ENCODE measurements around the gene CIART. TPM values are rescaled to one million over a fixed set of nuclear protein-coding genes. Genes with fewer than 3 reads are reported as not detected.
"Not testable (repeated sequence)": the region's sequence is repeated elsewhere in the genome, so short reads cannot be mapped to it uniquely, and the experiment has no call there.

CIART gene
- total RNA-seq, 1 donor from 2014 or later, result 2.1 TPM

- DNase-seq, result no peak
These were observed 21.0 kb upstream of the CIART start for GRCh38 chr1:150261367-150261766.

- DNase-seq, result no peak
These were observed 19.7 kb upstream of the CIART start for GRCh38 chr1:150262388-150263320.

GRCh38 chr1:150263549-150263948, 18.8 kb upstream of the CIART start:
- no peak for DNase-seq

- DNase-seq, result no peak
These were observed 14.5 kb upstream of the CIART start for GRCh38 chr1:150267896-150268295.

GRCh38 chr1:150268340-150268704, 14.0 kb upstream of the CIART start:
- no peak for DNase-seq

- DNase-seq, result peak; percentile 97
These were observed 13.5 kb upstream of the CIART start, which contains the start of gene APH1A for GRCh38 chr1:150268705-150269403. APH1A (minus strand) TSS chr1:150269016; CDS start chr1:150268810, 206 bp downstream.

- no peak for DNase-seq
These were observed 12.9 kb upstream of the CIART start for GRCh38 chr1:150269451-150269850.

GRCh38 chr1:150271291-150271959, 10.9 kb upstream of the CIART start:
- DNase-seq, result no peak

GRCh38 chr1:150273311-150273710, 9.0 kb upstream of the CIART start:
- no peak for DNase-seq

- no peak for DNase-seq
These were observed 2.1 kb upstream of the CIART start for GRCh38 chr1:150280138-150280707.

- peak; percentile 40 for DNase-seq
These were observed 1.1 kb upstream of the CIART start for GRCh38 chr1:150281221-150281757.

- no peak for DNase-seq
These were observed 204 bp downstream of the CIART start for GRCh38 chr1:150282558-150282958.

- DNase-seq, result no peak
These were observed 906 bp downstream of the CIART start for GRCh38 chr1:150283260-150283659.

- no peak for DNase-seq
These were observed 6.0 kb downstream of the CIART start for GRCh38 chr1:150288382-150288781.

GRCh38 chr1:150288822-150289221, 6.5 kb downstream of the CIART start:
- DNase-seq, result no peak

GRCh38 chr1:150293433-150294253, 11.3 kb downstream of the CIART start, which contains the start of gene MRPS21:
MRPS21 (plus strand) TSS chr1:150293861; CDS start chr1:150294367, 506 bp downstream.
- DNase-seq, result peak; percentile 94

GRCh38 chr1:150295476-150295875, 13.1 kb downstream of the CIART start:
- DNase-seq, result no peak

GRCh38 chr1:150299716-150300115, 17.4 kb downstream of the CIART start:
- DNase-seq, result no peak

GRCh38 chr1:150302338-150302737, 20.0 kb downstream of the CIART start:
- no peak for DNase-seq

GRCh38 chr1:150302902-150303301, 20.5 kb downstream of the CIART start:
- DNase-seq, result no peak

- DNase-seq, result not testable (repeated sequence)
These were observed 26.2 kb downstream of the CIART start for GRCh38 chr1:150308585-150308984.
